ENCODE measurements around the gene SPDYA. TPM values are rescaled to one million over a fixed set of nuclear protein-coding genes. Genes with fewer than 3 reads are reported as not detected.
A peak's percentile ranks its signal among the peaks of the same experiment; 100 is the strongest.
"Not testable (repeated sequence)": the region's sequence is repeated elsewhere in the genome, so short reads cannot be mapped to it uniquely, and the experiment has no call there.

SPDYA gene
- total RNA-seq, 1 donor from 2014 or later: 1.8 TPM

DNA sequence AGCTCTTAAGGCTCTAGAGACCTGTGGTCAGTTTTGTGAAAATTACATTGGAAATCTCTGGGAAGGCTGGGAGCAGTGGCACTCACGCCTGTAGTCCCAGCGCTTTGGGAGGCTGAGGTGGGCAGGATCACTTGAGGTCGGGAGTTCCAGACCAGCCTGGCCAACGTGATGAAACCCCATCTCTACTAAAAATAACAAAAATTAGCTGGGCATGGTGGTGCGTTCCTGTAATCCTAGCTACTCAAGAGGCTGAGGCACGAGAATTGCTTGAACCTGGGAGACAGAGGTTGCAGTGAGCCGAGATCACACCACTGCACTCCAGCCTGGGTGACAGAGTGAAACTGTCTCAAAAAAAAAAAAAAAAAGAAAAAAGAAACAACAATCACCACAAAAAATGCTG, 26.1 kb upstream of the SPDYA start:
- intact Hi-C loops (cut with micrococcal nuclease); DNase-seq (ENCODE audit: low spot score); H3K27ac Mint-ChIP-seq; H3K9me3 Mint-ChIP-seq; H3K27me3 Mint-ChIP-seq (ENCODE audit: low read depth); H3K4me1 Mint-ChIP-seq (ENCODE audit: low read depth); H3K4me3 Mint-ChIP-seq (ENCODE audit: low read depth): not testable (repeated sequence)
- peaks cover 66% of the 10 kb centered on the region for H3K36me3 Mint-ChIP-seq (ENCODE audit: low read depth)

DNA sequence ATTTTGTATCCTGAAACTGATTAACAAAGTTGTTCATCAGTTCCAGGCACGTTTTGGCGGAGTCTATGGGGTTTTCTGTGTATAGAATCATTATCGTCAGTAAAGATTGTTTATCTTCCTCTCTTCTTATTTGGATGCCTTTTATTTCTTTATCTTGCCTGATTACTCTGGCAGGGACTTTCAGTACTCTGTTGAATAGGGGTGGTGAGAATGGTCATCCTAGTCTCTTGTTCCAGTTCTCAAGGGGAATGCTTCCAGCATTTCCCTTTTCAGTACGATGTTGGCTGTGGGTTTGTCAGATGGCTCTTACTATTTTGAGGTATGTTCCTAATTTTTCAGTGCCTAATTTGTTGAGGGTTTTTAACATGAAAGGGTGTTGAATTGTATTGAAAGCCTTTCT, 14.0 kb upstream of the SPDYA start:
- no peak overlapping the region for H3K27ac Mint-ChIP-seq
- no peaks in the 10 kb centered on the region for H3K27me3 Mint-ChIP-seq (ENCODE audit: low read depth)
- H3K4me1 Mint-ChIP-seq (ENCODE audit: low read depth): peaks cover 14% of the 10 kb centered on the region
- peaks cover 11% of the 10 kb centered on the region for H3K9me3 Mint-ChIP-seq
- H3K36me3 Mint-ChIP-seq (ENCODE audit: low read depth): peaks cover 76% of the 10 kb centered on the region
- no peak for DNase-seq (ENCODE audit: low spot score)
- no peak overlapping the region for H3K4me3 Mint-ChIP-seq (ENCODE audit: low read depth)
- intact Hi-C loops (cut with micrococcal nuclease): no loop called here

- no peak overlapping the region for H3K4me3 Mint-ChIP-seq (ENCODE audit: low read depth)
- peaks cover 76% of the 10 kb centered on the region for H3K36me3 Mint-ChIP-seq (ENCODE audit: low read depth)
- H3K9me3 Mint-ChIP-seq: peaks cover 5% of the 10 kb centered on the region
- H3K27ac Mint-ChIP-seq: no peak overlapping the region
- H3K27me3 Mint-ChIP-seq (ENCODE audit: low read depth): no peaks in the 10 kb centered on the region
- H3K4me1 Mint-ChIP-seq (ENCODE audit: low read depth): peaks cover 8% of the 10 kb centered on the region
- DNase-seq (ENCODE audit: low spot score): no peak
- intact Hi-C loops (cut with micrococcal nuclease): no loop called here
Observed at GRCh38 chr2:28801726-28802125, 8.9 kb upstream of the SPDYA start.

DNA sequence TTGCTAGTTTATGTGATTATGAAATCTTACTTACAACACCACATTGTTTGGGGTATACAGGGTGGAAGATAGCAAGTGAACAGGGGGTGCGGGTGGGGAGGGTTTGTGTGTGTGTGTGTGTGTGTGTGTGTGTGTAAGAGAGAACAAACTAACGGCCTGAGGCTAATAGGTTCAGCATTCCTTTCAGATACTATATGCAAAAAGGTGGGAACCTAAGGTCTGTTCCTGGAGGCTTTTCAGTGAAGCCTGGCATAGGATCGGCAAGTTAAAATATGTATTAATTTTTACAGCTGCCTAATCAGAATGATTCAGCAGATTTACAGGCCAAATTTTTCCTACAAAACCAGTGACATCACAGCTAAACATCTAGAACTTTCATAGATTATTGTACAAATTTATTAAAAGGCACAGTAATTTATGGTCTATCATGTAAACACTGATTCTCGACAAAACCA, 7.6 kb upstream of the SPDYA start:
- Mint-ChIP-seq H3K27me3 (ENCODE audit: low read depth) (no peaks in the 10 kb centered on the region), H3K9me3 (no peaks in the 10 kb centered on the region), H3K4me1 (ENCODE audit: low read depth) (no peaks in the 10 kb centered on the region), H3K27ac (no peak overlapping the region), H3K4me3 (ENCODE audit: low read depth) (no peak overlapping the region), H3K36me3 (ENCODE audit: low read depth) (peaks cover 66% of the 10 kb centered on the region)
- no peak for DNase-seq (ENCODE audit: low spot score)
- intact Hi-C loops (cut with micrococcal nuclease): no loop called here

- intact Hi-C loops (cut with micrococcal nuclease): loop anchor here (1.0 to 5.0 kb wide), 4 partner anchors 61 to 243 kb away; partner anchors contain the start of gene TRMT61B
- Mint-ChIP-seq H3K4me1 (ENCODE audit: low read depth) (peaks cover 9% of the 10 kb centered on the region), H3K9me3 (no peaks in the 10 kb centered on the region), H3K36me3 (ENCODE audit: low read depth) (peaks cover 19% of the 10 kb centered on the region), H3K27me3 (ENCODE audit: low read depth) (peaks cover 3% of the 10 kb centered on the region), H3K27ac (no peak overlapping the region), H3K4me3 (ENCODE audit: low read depth) (peak overlapping the region; percentile 72)
- DNase-seq (ENCODE audit: low spot score): no peak
Observed at GRCh38 chr2:28809927-28810326, 707 bp upstream of the SPDYA start.

GRCh38 chr2:28818053-28818452, 7.4 kb downstream of the SPDYA start:
- Mint-ChIP-seq H3K27me3 (ENCODE audit: low read depth) (peaks cover 2% of the 10 kb centered on the region), H3K27ac (no peak overlapping the region)
- intact Hi-C loops (cut with micrococcal nuclease): no loop called here

DNA sequence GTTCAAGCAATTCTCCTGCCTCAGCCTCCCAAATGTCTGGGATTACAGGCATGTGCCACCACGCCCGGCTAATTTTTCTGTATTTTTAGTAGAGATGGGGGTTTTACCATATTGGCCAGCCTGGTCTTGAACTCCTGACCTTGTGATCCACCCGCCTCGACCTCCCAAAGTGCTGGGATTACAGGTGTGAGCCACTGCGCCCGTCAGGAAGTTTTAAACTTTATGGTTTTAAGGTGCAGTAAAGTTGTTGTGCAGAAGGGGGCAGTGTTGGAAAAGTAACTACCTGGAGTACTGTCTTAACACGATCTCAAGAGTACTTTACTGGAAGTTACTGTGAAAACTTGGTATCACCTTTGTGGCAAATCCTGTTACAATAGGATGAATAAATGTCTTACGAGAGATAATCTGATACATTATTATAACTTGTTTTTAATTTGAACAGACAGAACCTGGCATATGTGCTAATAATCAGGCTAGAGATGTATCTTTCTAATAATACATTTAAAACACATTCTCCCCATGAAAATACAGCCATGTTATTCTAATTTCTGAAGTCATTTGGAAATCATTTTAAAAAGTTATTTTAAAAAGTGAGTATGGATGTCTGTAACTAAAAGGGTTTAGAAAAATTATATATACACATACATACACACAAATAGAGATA, 10.8 kb downstream of the SPDYA start:
- Mint-ChIP-seq H3K27ac (no peak overlapping the region), H3K36me3 (ENCODE audit: low read depth) (no peaks in the 10 kb centered on the region), H3K27me3 (ENCODE audit: low read depth) (peaks cover 2% of the 10 kb centered on the region), H3K4me3 (ENCODE audit: low read depth) (no peak overlapping the region), H3K9me3 (no peaks in the 10 kb centered on the region), H3K4me1 (ENCODE audit: low read depth) (peaks cover 6% of the 10 kb centered on the region)
- intact Hi-C loops (cut with micrococcal nuclease): loop anchor here (5.0 kb wide), 1 partner anchor 376 kb away; no protein-coding TSS in a partner anchor
- DNase-seq (ENCODE audit: low spot score): peak; percentile 33

More at GRCh38 chr2:28818053-28818452, 7.4 kb downstream of the SPDYA start:
- Mint-ChIP-seq H3K9me3 (no peaks in the 10 kb centered on the region), H3K36me3 (ENCODE audit: low read depth) (no peaks in the 10 kb centered on the region), H3K4me1 (ENCODE audit: low read depth) (peaks cover 6% of the 10 kb centered on the region), H3K4me3 (ENCODE audit: low read depth) (no peak overlapping the region)
- no peak for DNase-seq (ENCODE audit: low spot score)

DNA sequence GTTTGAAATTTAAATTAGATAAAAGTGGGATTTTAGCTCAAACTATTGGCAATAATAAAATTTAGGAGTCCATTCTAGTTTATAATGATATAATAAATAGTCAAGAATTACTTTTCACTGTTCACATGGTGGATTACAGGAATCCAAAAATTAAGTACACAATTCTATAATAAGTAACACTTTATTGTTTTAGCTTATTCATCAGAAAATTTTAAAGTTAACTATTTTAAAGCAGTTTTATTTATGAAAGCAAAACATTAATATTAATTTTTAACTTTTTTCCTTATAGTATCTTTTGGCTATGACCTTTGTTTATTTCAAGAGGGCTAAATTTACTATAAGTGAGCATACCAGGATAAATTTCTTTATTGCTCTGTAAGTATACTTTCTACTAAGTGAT, 11.4 kb downstream of the SPDYA start:
- intact Hi-C loops (cut with micrococcal nuclease): loop anchor here (5.0 kb wide), 1 partner anchor 375 kb away; no protein-coding TSS in a partner anchor
- peaks cover 2% of the 10 kb centered on the region for H3K27me3 Mint-ChIP-seq (ENCODE audit: low read depth)
- H3K4me1 Mint-ChIP-seq (ENCODE audit: low read depth): peaks cover 6% of the 10 kb centered on the region
- no peak overlapping the region for H3K27ac Mint-ChIP-seq
- H3K4me3 Mint-ChIP-seq (ENCODE audit: low read depth): no peak overlapping the region
- H3K9me3 Mint-ChIP-seq: no peaks in the 10 kb centered on the region
- H3K36me3 Mint-ChIP-seq (ENCODE audit: low read depth): no peaks in the 10 kb centered on the region
- DNase-seq (ENCODE audit: low spot score): no peak

DNA sequence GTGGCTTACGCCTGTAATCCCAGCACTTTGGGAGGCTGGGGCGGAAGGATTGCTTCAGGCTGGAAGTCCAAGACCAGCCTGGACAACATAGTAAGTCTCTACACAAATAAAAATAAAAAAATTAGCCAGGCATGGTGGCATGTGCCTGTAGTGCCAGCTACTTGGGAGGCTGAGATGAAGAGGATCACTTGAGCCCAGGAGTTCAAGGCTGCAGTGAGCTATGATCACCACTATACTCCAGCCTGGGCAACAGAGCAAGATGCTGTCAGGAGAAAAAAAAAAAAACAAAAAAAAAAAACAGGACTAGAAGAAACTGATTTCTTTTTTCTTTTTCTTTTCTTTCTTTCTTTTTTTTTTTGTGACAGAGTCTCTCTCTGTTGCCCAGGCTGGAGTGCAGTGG, 13.6 kb downstream of the SPDYA start:
- H3K27me3 Mint-ChIP-seq (ENCODE audit: low read depth): peaks cover 2% of the 10 kb centered on the region
- H3K9me3 Mint-ChIP-seq: no peaks in the 10 kb centered on the region
- intact Hi-C loops (cut with micrococcal nuclease): loop anchor here (5.0 kb wide), 1 partner anchor 373 kb away; no protein-coding TSS in a partner anchor
- no peak for DNase-seq (ENCODE audit: low spot score)
- H3K4me1 Mint-ChIP-seq (ENCODE audit: low read depth): peaks cover 8% of the 10 kb centered on the region
- no peak overlapping the region for H3K27ac Mint-ChIP-seq
- H3K36me3 Mint-ChIP-seq (ENCODE audit: low read depth): no peaks in the 10 kb centered on the region
- no peak overlapping the region for H3K4me3 Mint-ChIP-seq (ENCODE audit: low read depth)

- no peak for DNase-seq (ENCODE audit: low spot score)
- Mint-ChIP-seq H3K36me3 (ENCODE audit: low read depth) (no peaks in the 10 kb centered on the region), H3K4me3 (ENCODE audit: low read depth) (no peak overlapping the region), H3K4me1 (ENCODE audit: low read depth) (peaks cover 8% of the 10 kb centered on the region), H3K27me3 (ENCODE audit: low read depth) (peaks cover 2% of the 10 kb centered on the region), H3K27ac (no peak overlapping the region), H3K9me3 (no peaks in the 10 kb centered on the region)
- intact Hi-C loops (cut with micrococcal nuclease): loop anchor here (5.0 kb wide), 1 partner anchor 372 kb away; no protein-coding TSS in a partner anchor
Observed at GRCh38 chr2:28824870-28825269, 14.2 kb downstream of the SPDYA start.

GRCh38 chr2:28828382-28828781, 17.7 kb downstream of the SPDYA start:
- Mint-ChIP-seq H3K4me3 (ENCODE audit: low read depth) (no peak overlapping the region), H3K36me3 (ENCODE audit: low read depth) (no peaks in the 10 kb centered on the region), H3K9me3 (no peaks in the 10 kb centered on the region), H3K27ac (peak overlapping the region; percentile 6), H3K27me3 (ENCODE audit: low read depth) (no peaks in the 10 kb centered on the region), H3K4me1 (ENCODE audit: low read depth) (peaks cover 6% of the 10 kb centered on the region)
- intact Hi-C loops (cut with micrococcal nuclease): no loop called here
- no peak for DNase-seq (ENCODE audit: low spot score)

GRCh38 chr2:28833740-28834470, 23.3 kb downstream of the SPDYA start:
- DNase-seq (ENCODE audit: low spot score): no peak
- intact Hi-C loops (cut with micrococcal nuclease): no loop called here
- no peaks in the 10 kb centered on the region for H3K4me1 Mint-ChIP-seq (ENCODE audit: low read depth)
- H3K36me3 Mint-ChIP-seq (ENCODE audit: low read depth): no peaks in the 10 kb centered on the region
- H3K4me3 Mint-ChIP-seq (ENCODE audit: low read depth): no peak overlapping the region
- H3K27ac Mint-ChIP-seq: no peak overlapping the region
- peaks cover 1% of the 10 kb centered on the region for H3K27me3 Mint-ChIP-seq (ENCODE audit: low read depth)
- H3K9me3 Mint-ChIP-seq: no peaks in the 10 kb centered on the region

DNA sequence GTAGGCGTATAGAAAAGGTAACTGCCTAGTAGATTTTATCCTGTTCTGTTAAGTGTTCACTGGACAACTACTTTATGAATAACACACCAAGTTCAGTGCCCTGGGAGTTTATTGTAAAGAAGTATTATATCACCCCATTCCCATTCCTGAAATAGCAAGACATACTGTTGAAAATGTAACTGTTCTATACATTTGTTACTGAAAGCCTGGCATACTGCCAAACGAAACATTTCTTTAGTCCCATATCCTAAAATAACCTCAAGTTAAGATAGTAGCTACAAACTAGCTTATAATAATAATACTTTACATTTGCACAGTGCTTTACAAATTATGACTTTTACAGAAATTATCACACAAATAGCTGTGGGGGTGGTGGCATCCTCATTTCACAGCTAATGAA, 25.1 kb downstream of the SPDYA start:
- Mint-ChIP-seq H3K36me3 (ENCODE audit: low read depth) (no peaks in the 10 kb centered on the region), H3K4me3 (ENCODE audit: low read depth) (no peak overlapping the region), H3K27me3 (ENCODE audit: low read depth) (peaks cover 1% of the 10 kb centered on the region), H3K4me1 (ENCODE audit: low read depth) (no peaks in the 10 kb centered on the region), H3K27ac (no peak overlapping the region), H3K9me3 (no peaks in the 10 kb centered on the region)
- intact Hi-C loops (cut with micrococcal nuclease): no loop called here
- DNase-seq (ENCODE audit: low spot score): no peak
